ENCODE measurements around the gene GUCY1A2.

Gene GUCY1A2

GRCh38 chr11:106958517-106959248 lies 59.6 kb downstream of the GUCY1A2 start:
- H3K4ac ChIP-seq (ENCODE audit: low read length), result no peak overlapping the region
- no peaks in the 10 kb centered on the region for H3K9me3 ChIP-seq (replicated peaks in 1 of 2; ENCODE audit: control insufficient read depth in 2 of 2, insufficient read depth in 1 of 2, low read depth in 1 of 2, low read length in 2 of 2)
- no peak overlapping the region for H3K27ac ChIP-seq (replicated peaks; ENCODE audit: low read length)
- no peak overlapping the region for H3K18ac ChIP-seq (ENCODE audit: low read length)
- no peak overlapping the region for H3K23ac ChIP-seq (ENCODE audit: low read depth, low read length, poor library complexity)
- no peak overlapping the region for H2BK12ac ChIP-seq (ENCODE audit: low read length)
- H3K14ac ChIP-seq (ENCODE audit: low read length), result no peak overlapping the region
- no peak overlapping the region for H4K91ac ChIP-seq (ENCODE audit: low read depth, low read length, poor library complexity)
- H2BK5ac ChIP-seq (ENCODE audit: low read length), result no peak overlapping the region
- H2BK120ac ChIP-seq (ENCODE audit: low read depth, low read length), result no peak overlapping the region
- H3K79me1 ChIP-seq (ENCODE audit: low read depth, low read length), result no peaks in the 10 kb centered on the region
- no peak overlapping the region for H3K4me3 ChIP-seq (ENCODE audit: low read length in 2 of 2)
- no peak overlapping the region for H3K9ac ChIP-seq (ENCODE audit: low read depth, low read length, poor library complexity)
- DNase-seq (ENCODE audit: low spot score), result no peak
- no peak overlapping the region for H2AK5ac ChIP-seq (ENCODE audit: low read depth, low read length)
- no peaks in the 10 kb centered on the region for H3K27me3 ChIP-seq (ENCODE audit: control insufficient read depth in 3 of 3, insufficient read depth in 3 of 3, low read depth in 1 of 3, low read length in 3 of 3)
- no peaks in the 10 kb centered on the region for H3K36me3 ChIP-seq (replicated peaks in 1 of 2; ENCODE audit: control insufficient read depth in 2 of 2, insufficient read depth in 2 of 2, low read length in 2 of 2)
- no peak overlapping the region for H4K8ac ChIP-seq (ENCODE audit: low read depth, low read length)
- no peak overlapping the region for H2AFZ ChIP-seq (ENCODE audit: low read length)
- H3K4me2 ChIP-seq (ENCODE audit: insufficient read depth, low read length, poor library complexity, severe bottlenecking), result no peak overlapping the region
- no peak overlapping the region for H2BK15ac ChIP-seq (ENCODE audit: low read length)
- H3K4me1 ChIP-seq (ENCODE audit: control insufficient read depth in 2 of 2, insufficient read depth in 1 of 2, low read depth in 1 of 2, low read length in 2 of 2), result peaks cover 13 to 21% of the 10 kb centered on the region in 2 donors
- WGBS, 2 donors (ENCODE audit: extremely low coverage in 2 of 2, insufficient read length in 2 of 2, insufficient replicate concordance in 1 of 2), result no CpG with 5 or more reads among the region's 7 CpGs

- H3K9me3 ChIP-seq (replicated peaks in 1 of 2; ENCODE audit: control insufficient read depth in 2 of 2, insufficient read depth in 1 of 2, low read depth in 1 of 2, low read length in 2 of 2), result no peaks in the 10 kb centered on the region
- H3K9ac ChIP-seq (ENCODE audit: low read depth, low read length, poor library complexity), result peak overlapping the region; percentile 21
- no peak overlapping the region for H3K4me3 ChIP-seq (ENCODE audit: low read length in 2 of 2)
- H3K4me2 ChIP-seq (ENCODE audit: insufficient read depth, low read length, poor library complexity, severe bottlenecking), result no peak overlapping the region
- no peak overlapping the region for H3K4ac ChIP-seq (ENCODE audit: low read length)
- no peak overlapping the region for H3K27ac ChIP-seq (replicated peaks; ENCODE audit: low read length)
- H2BK120ac ChIP-seq (ENCODE audit: low read depth, low read length), result no peak overlapping the region
- no peaks in the 10 kb centered on the region for H3K27me3 ChIP-seq (ENCODE audit: control insufficient read depth in 3 of 3, insufficient read depth in 3 of 3, low read depth in 1 of 3, low read length in 3 of 3)
- H2BK12ac ChIP-seq (ENCODE audit: low read length), result no peak overlapping the region
- H2BK5ac ChIP-seq (ENCODE audit: low read length), result no peak overlapping the region
- H2AK5ac ChIP-seq (ENCODE audit: low read depth, low read length), result no peak overlapping the region
- H3K23ac ChIP-seq (ENCODE audit: low read depth, low read length, poor library complexity), result no peak overlapping the region
- DNase-seq (ENCODE audit: low spot score), result no peak
- H3K14ac ChIP-seq (ENCODE audit: low read length), result no peak overlapping the region
- H3K4me1 ChIP-seq (ENCODE audit: control insufficient read depth in 2 of 2, insufficient read depth in 1 of 2, low read depth in 1 of 2, low read length in 2 of 2), result peaks cover 13 to 21% of the 10 kb centered on the region in 2 donors
- no CpG with 5 or more reads among the region's 5 CpGs for WGBS, 2 donors (ENCODE audit: extremely low coverage in 2 of 2, insufficient read length in 2 of 2, insufficient replicate concordance in 1 of 2)
- no peaks in the 10 kb centered on the region for H3K36me3 ChIP-seq (replicated peaks in 1 of 2; ENCODE audit: control insufficient read depth in 2 of 2, insufficient read depth in 2 of 2, low read length in 2 of 2)
- peak overlapping the region; percentile 74 for H3K18ac ChIP-seq (ENCODE audit: low read length)
- H2AFZ ChIP-seq (ENCODE audit: low read length), result no peak overlapping the region
- peak overlapping the region; percentile 65 for H4K8ac ChIP-seq (ENCODE audit: low read depth, low read length)
- no peaks in the 10 kb centered on the region for H3K79me1 ChIP-seq (ENCODE audit: low read depth, low read length)
- H4K91ac ChIP-seq (ENCODE audit: low read depth, low read length, poor library complexity), result no peak overlapping the region
- peak overlapping the region; percentile 55 for H2BK15ac ChIP-seq (ENCODE audit: low read length)
Observed at GRCh38 chr11:106957030-106957482, 61.2 kb downstream of the GUCY1A2 start.

GRCh38 chr11:106950067-106950491 lies 68.2 kb downstream of the GUCY1A2 start:
- H3K23ac ChIP-seq (ENCODE audit: low read depth, low read length, poor library complexity), result no peak overlapping the region
- peak overlapping the region; percentile 58 for H3K18ac ChIP-seq (ENCODE audit: low read length)
- no peak overlapping the region for H4K8ac ChIP-seq (ENCODE audit: low read depth, low read length)
- H3K14ac ChIP-seq (ENCODE audit: low read length), result no peak overlapping the region
- H3K4ac ChIP-seq (ENCODE audit: low read length), result no peak overlapping the region
- H3K4me1 ChIP-seq (ENCODE audit: control insufficient read depth in 2 of 2, insufficient read depth in 1 of 2, low read depth in 1 of 2, low read length in 2 of 2), result peaks cover 0 to 2% of the 10 kb centered on the region in 2 donors
- H3K9ac ChIP-seq (ENCODE audit: low read depth, low read length, poor library complexity), result no peak overlapping the region
- no peak overlapping the region for H2BK12ac ChIP-seq (ENCODE audit: low read length)
- H3K27ac ChIP-seq (replicated peaks; ENCODE audit: low read length), result no peak overlapping the region
- no peaks in the 10 kb centered on the region for H3K36me3 ChIP-seq (replicated peaks in 1 of 2; ENCODE audit: control insufficient read depth in 2 of 2, insufficient read depth in 2 of 2, low read length in 2 of 2)
- H2BK120ac ChIP-seq (ENCODE audit: low read depth, low read length), result no peak overlapping the region
- no peaks in the 10 kb centered on the region for H3K9me3 ChIP-seq (replicated peaks in 1 of 2; ENCODE audit: control insufficient read depth in 2 of 2, insufficient read depth in 1 of 2, low read depth in 1 of 2, low read length in 2 of 2)
- H2BK5ac ChIP-seq (ENCODE audit: low read length), result no peak overlapping the region
- H2AK5ac ChIP-seq (ENCODE audit: low read depth, low read length), result no peak overlapping the region
- no peak overlapping the region for H2AFZ ChIP-seq (ENCODE audit: low read length)
- no peak for DNase-seq (ENCODE audit: low spot score)
- H3K4me3 ChIP-seq (ENCODE audit: low read length in 2 of 2), result no peak overlapping the region
- no peaks in the 10 kb centered on the region for H3K79me1 ChIP-seq (ENCODE audit: low read depth, low read length)
- H4K91ac ChIP-seq (ENCODE audit: low read depth, low read length, poor library complexity), result no peak overlapping the region
- H2BK15ac ChIP-seq (ENCODE audit: low read length), result peak overlapping the region; percentile 21
- no peak overlapping the region for H3K4me2 ChIP-seq (ENCODE audit: insufficient read depth, low read length, poor library complexity, severe bottlenecking)
- H3K27me3 ChIP-seq (ENCODE audit: control insufficient read depth in 3 of 3, insufficient read depth in 3 of 3, low read depth in 1 of 3, low read length in 3 of 3), result no peaks in the 10 kb centered on the region

DNA sequence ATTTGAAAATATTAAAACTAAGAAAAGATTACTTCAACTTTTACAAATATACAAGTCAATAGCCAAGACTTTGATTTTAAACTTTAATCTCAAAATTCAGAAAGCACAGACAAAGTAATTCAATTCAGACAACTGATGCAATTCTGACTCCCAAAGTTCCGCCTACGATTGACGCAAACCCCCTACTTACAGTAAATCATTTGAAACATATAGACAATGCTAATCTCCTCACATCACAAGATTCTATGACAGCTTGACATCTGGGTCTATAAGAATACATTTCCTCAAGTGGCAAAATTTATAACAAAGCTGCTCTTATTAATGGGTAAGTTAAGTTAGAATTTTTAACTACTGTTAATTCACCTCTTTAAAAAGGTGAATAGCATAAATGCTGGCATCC lies 75.2 kb downstream of the GUCY1A2 start:
- H2AFZ ChIP-seq (ENCODE audit: low read length), result no peak overlapping the region
- no peaks in the 10 kb centered on the region for H3K36me3 ChIP-seq (replicated peaks in 1 of 2; ENCODE audit: control insufficient read depth in 2 of 2, insufficient read depth in 2 of 2, low read length in 2 of 2)
- H3K9me3 ChIP-seq (replicated peaks in 1 of 2; ENCODE audit: control insufficient read depth in 2 of 2, insufficient read depth in 1 of 2, low read depth in 1 of 2, low read length in 2 of 2), result no peaks in the 10 kb centered on the region
- DNase-seq (ENCODE audit: low spot score), result no peak
- no peak overlapping the region for H3K4ac ChIP-seq (ENCODE audit: low read length)
- no CpG with 5 or more reads among the region's 3 CpGs for WGBS, 2 donors (ENCODE audit: extremely low coverage in 2 of 2, insufficient read length in 2 of 2, insufficient replicate concordance in 1 of 2)
- H3K4me3 ChIP-seq (ENCODE audit: low read length in 2 of 2), result no peak overlapping the region
- no peak overlapping the region for H3K27ac ChIP-seq (replicated peaks; ENCODE audit: low read length)
- no peak overlapping the region for H2BK5ac ChIP-seq (ENCODE audit: low read length)
- H4K8ac ChIP-seq (ENCODE audit: low read depth, low read length), result no peak overlapping the region
- no peak overlapping the region for H2BK120ac ChIP-seq (ENCODE audit: low read depth, low read length)
- H3K14ac ChIP-seq (ENCODE audit: low read length), result no peak overlapping the region
- H2BK12ac ChIP-seq (ENCODE audit: low read length), result no peak overlapping the region
- H3K27me3 ChIP-seq (ENCODE audit: control insufficient read depth in 3 of 3, insufficient read depth in 3 of 3, low read depth in 1 of 3, low read length in 3 of 3), result no peaks in the 10 kb centered on the region
- no peak overlapping the region for H3K9ac ChIP-seq (ENCODE audit: low read depth, low read length, poor library complexity)
- H2AK5ac ChIP-seq (ENCODE audit: low read depth, low read length), result no peak overlapping the region
- H3K4me1 ChIP-seq (ENCODE audit: control insufficient read depth in 2 of 2, insufficient read depth in 1 of 2, low read depth in 1 of 2, low read length in 2 of 2), result no peaks in the 10 kb centered on the region
- no peak overlapping the region for H3K23ac ChIP-seq (ENCODE audit: low read depth, low read length, poor library complexity)
- H4K91ac ChIP-seq (ENCODE audit: low read depth, low read length, poor library complexity), result no peak overlapping the region
- no peak overlapping the region for H3K4me2 ChIP-seq (ENCODE audit: insufficient read depth, low read length, poor library complexity, severe bottlenecking)
- no peak overlapping the region for H2BK15ac ChIP-seq (ENCODE audit: low read length)
- no peak overlapping the region for H3K18ac ChIP-seq (ENCODE audit: low read length)
- no peaks in the 10 kb centered on the region for H3K79me1 ChIP-seq (ENCODE audit: low read depth, low read length)
